KG1 (cell line): ENCODE measurements around the gene POLN.
"Not testable (repeated sequence)": the region's sequence is repeated elsewhere in the genome, so short reads cannot be mapped to it uniquely, and the experiment has no call there.

ENCODE experiments used
- DNase-seq: peaks from one replicate; lab custom pipeline; 2025; lab: John Stamatoyannopoulos, UW

POLN gene

DNA sequence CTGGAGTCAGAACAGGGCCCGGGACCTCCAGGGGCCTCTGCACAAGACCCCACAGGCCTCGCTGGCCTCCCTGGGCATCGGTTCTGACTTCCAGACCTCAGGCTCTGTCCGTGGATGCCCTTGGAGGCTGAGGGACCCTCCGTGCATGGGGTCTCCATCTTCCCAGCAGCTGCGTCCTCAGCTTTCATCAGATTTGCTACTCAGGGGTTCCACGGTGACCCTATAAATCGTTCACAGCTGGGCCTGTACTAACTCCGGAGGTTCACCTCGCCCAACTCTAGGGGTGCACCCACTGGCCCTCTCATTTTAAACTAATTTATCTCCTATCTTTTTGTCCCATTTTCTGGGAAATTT, 33.1 kb upstream of the POLN start:
- DNase-seq, result not testable (repeated sequence)

DNA sequence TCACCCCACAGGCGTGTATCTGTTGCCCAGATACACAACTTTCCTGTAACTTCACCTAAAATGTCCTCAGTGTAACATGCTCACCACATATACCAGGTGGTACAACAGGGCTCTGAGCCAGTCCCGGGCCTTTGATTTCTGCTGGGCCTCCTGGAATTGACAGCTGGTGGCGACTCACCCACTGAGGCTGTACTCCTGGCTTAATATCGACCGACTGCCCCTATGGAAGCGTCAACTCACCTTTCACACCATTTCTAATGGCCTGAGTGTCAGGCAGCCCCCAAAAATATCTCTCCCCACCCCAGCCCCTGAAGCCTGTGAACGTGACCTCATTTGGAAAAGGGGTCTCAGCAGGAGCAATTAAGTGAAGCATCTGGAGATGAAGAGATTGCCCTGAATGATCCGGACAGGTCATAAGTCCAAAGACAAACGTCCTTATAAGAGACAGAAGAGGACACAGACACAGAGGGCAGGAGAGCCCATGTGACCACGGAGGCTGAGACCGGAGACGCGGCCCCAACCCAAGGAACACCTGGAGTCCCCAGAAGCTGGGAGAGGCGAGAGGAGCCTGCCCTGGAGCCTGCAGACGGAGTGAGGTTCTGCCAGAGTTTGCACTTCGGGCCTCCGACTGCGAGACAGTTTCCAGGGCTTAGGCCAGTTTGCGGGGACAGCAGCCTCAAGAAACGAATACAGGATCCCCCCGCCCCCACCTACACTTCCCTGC, 32.6 kb upstream of the POLN start:
- no peak for DNase-seq

DNA sequence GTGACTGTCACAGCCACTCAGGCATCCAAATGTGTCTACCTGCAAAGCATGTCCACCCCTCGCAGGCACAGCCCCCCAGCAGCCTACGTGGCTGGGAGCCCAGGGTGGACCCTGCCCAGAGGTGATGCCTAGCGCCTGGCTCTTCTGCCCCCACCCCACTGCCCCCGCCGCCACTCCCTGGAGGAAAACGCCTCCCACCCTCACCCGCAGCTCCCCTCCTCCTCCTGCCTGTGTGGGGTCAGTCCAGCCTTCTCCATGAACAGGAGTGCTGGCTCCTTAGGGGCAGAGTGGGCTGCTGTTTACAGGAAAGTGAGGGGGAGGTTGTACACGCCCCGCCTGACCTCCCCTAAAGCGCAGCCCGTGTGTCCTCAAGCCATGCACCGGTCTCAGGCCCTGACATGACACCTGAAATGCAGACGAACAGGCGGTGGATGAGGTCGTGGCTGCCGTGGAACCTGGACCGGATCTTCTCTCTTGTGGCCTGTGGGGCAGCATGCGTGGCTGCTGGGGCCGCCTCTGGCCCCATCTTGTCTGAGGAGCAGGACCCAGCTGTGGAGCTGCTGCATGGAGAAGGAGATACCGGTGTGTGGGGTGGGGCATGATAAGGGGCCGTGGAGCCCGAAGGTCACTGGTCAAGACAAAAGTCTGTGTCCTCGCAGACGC, 31.9 kb upstream of the POLN start:
- no peak for DNase-seq

DNA sequence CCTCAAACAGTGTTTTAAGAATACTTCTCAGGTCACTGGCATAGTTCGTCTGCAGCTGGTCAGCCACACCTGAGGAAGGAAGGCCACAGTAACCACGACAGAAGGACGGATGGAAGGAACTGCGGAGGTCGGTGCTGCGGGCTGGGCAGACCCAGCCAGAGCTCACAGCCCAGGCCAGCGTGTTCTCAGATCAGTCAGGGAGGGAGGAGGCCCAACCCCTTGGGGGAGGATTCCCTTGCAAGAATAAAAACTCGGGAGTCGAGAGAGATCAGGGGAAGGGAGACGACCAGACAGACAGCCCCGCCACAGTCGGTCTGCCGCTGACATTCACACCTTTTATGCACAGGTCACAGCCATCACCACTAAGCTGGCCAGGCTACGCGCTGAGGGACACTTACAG, 31.3 kb upstream of the POLN start:
- no peak for DNase-seq

DNA sequence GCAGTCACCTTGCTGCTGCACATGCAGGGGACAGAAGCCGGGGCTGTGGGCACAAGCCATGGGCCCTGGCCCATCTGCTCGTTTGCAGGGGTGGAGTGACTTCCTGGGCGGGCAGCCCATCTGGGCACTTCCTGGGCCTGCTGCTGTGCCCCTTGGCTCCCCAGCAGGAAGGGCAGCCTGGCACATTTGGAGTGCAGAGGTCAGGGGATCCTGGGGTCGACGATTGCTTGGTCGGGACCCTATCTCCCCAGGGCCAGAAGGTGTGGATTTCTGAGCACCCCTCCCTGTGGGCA, 30.9 kb upstream of the POLN start:
- DNase-seq, result no peak

DNA sequence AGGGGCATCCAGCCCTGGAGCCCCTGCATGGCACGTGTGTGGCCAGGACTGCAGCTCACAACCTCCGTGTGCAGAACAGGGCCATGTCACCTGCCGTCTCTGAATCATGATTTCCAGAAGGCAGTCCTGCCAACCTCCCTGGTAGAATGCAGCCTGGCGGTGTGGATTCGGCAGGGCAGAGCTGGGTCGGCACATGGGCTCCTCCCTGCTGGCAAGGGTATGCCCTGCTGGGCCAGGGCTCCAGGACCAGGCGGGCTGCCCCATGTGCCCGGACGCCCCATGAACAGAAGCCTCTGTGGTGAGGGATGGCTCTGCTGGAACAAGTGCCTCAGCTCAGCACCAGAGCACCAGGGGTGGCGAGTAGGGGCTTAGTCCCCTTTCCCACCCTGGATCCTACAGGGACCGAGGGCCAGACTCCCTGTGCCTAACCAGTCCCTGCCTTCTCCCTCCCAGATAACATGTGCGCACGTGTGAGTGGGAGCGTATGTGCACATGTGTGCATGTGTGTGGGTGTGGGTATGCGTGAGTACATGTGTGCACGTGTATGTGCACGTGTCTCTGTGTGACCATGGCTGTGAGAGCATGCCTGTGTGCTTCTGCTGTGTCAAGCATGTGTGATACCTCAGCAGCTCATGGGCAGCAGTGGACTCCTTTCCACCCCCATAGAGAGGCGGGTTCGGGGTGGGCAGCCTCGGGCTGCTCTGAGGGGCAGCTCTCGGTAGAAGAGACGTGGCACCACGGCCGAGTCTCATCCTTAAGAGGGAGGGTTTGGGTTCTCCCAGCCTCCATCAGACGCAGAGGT, 30.3 kb upstream of the POLN start:
- DNase-seq, result no peak

DNA sequence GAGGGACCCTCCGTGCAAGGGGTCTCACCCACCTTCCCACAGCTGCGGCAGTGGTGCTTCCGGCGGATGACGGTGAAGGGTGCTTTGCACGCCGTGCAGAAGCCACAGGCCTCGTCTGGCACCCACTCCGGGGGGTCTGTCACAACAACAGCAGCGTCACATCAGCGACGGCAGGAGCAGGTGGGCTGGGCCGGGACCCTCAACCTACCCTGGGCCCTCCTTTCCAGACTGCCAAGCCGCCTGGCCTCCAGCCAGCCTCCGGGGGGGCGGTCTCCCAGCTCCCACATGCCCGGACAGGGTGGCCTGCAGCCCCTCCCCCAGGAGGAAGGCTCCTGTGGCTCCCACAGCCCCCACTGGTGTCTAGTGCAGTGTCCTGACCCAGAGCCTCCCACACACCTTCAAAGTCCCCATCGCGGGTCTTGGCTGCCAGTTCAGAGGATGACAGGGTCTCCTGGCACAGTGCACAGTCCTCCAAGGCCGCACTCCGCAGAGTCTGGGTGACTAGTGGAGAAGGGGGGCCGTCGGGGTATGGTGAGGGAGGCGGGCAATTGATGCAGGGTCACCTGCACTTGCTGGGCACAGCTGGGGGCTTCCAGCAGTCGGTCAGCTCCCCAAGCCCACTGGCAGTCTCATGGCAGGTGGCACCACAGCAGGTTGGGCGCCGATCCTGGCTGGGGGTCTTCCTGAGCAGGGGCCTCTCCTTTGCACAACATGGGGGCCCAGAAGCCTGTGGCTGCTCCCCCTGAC, 29.5 kb upstream of the POLN start:
- DNase-seq, result no peak

DNA sequence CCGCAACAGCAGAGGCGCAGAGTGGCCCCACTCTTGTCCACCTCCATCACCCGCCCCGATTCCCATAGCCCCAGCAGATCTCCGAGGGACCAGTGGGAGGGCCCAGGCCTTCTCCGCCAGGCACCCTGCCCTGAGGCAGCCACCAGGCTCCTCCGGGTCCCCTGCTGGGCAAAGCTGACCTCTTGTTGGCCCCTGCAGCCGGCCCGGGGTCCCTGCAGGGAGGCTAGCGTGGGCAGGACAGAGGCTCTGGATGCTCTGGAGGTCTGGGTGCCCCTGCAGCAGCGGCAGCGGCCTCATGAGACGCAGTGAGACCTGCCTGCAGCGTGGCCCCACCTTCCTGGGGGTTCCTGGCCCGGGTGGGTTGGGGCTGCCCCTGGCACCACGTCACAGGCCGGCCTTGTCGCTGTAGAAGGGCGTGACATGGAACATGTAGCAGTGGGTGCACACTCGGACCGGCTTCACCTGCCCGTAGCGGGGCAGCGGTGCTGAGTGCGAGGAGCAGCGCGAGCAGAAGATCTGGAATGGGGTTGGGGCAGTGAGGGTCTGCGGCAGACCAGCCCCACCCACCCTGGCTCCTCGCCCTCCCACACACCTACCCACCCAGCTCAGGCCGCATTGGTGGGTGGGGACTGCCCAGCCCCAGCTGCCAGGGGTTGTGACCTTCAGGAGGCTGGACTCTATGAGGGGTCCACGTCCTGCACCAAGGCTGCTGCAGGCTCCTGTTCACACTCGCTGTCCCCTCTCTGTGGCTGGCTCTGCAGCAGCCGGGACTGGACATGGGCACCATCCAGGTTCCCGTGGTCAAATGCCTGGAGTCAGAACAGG, 28.6 kb upstream of the POLN start:
- DNase-seq, result no peak

DNA sequence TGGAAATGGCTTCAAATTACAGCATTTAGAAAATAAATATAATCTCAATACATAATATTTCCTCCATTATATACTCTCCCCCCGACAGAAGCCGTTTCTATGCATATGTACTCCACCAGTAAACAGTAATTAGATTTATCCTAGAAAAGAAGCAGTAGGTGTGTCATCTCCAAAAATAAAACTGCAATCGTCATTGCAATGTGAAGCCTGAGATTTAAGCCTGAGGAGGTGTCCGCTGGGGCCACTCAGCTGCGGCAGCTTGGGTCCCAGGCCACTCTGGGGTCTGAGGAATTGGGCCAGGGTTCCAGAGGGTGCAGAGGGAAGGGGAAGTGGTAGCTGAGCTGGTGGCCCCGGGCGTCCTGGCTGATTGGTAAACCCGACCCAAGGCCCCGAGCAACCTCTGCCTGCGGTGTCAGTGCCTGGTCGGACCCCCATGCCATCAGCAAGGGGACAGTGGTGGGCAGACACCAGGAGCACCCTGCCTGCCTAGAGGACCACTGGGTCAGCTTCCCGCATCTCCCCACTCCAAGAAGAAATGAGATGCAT, 27.8 kb upstream of the POLN start:
- DNase-seq, result no peak

DNA sequence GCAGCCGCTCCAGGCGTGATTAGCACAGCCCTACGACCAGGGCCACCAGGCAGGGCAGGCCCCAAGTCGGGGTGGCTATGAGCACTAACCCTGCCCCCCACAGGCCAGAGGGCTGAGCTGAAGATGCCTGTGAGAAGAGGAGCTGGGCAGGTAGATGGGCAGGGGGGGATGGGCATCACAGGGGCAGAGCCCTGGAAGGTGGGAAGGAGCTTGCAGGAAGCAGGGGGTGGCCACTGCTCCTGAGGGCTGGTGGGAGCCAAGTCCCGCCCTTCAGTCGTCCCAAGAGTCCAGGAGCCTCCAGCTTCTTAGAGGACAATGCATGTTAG, 27.2 kb upstream of the POLN start:
- no peak for DNase-seq

DNA sequence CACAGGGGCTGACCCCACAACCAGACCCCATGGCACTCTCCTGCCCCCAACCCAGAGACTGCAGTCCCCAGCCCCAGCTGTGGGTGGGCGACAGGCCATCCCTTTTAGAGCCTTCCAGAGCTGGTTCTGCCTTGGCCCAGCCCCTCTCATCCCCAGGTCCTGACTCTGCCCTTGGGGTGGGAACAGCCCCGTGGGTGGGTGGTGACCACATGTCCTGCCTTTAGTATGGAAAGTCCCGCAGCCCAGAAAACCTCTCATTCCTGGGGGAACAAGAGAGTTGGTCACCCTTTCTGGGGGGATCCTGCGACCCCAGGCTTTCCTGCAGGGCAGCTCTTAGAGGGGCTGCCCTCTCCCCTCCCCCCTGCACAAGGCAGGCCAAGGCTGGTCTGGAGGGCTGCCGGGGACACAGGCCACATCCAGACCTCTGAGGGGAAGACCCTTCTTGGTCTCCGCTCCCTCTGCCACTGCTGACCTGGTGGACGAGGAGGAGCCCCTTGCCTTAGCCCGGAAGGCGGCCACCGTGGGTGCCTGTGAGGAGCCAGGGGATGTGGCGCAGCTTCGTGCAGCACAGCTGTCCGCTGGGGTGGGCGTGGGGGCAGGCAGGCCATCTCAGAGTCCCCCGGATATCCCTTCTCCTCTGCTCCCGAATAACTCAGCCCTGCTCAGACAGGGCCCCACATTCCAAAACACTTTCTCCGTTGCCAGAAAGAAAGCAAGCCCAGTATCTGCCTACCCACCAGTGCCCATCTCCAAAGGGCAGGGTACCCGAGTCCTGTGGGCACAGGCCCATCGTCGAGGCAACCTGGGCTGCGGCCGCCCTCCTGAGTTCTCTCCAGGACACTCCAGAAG, 26.7 kb upstream of the POLN start:
- no peak for DNase-seq

DNA sequence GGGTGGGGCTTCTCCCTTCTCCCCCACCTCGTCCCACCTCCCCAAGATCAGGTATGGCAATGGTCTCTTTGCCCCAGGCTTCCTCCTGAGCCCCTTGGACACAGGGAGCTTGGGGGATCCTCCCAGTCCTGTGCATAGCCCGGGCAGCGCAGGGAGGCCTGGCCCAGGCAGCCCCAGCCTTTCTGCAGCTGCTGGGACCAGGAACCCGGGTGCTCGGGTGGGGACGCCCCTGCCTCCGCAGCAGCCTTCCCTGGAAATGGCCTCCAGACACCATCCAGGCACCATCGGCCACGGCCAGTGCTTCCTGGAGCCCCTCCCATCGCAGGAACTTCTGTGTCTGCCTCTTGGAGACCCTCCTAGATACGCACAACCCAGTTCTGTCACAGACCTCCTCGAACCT, 25.9 kb upstream of the POLN start:
- DNase-seq, result no peak

DNA sequence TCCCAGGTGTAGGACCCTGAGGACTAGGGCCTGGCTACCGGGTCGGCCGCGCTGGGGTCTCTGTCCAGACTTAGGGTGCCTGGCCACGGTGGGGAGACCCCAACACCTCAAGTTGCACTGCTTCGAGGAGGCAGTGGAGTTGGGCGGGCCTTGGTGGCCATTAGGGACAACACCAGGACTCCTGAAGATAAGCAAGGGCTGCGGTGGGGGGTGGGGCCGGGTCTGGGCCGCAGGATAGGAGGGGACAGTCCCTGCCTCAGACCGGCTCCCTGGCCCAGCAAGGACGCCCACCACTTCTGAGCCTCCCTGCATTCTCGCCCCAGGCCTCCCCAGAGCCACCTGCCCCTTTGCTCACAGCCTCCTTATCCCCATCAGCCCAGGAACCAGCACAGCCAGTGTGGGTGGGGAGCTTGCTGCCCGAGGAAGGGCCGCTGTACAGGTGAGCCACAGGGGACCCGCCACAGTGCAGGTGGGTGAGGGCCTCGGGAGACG, 25.4 kb upstream of the POLN start:
- no peak for DNase-seq

DNA sequence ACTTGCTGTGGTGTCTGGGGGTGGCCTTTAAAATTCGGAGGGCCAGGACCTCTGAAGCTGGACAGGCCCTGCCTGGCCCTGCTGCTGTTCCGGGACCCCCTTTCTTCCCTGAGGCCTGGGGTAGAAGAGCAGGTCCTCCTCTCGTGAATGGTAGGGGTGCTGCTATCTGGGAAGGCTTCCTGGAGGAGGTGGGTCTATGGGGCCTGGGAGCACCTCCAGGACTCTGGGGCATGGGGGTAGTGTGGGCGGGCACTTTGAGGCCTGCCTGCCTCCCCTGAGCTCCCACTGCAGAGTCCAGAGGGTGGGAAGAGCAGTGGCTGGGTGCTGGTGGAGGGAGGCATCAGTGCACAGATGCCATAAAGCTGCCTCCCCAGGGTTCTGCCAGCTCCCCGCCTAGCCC, 24.9 kb upstream of the POLN start:
- DNase-seq, result no peak

DNA sequence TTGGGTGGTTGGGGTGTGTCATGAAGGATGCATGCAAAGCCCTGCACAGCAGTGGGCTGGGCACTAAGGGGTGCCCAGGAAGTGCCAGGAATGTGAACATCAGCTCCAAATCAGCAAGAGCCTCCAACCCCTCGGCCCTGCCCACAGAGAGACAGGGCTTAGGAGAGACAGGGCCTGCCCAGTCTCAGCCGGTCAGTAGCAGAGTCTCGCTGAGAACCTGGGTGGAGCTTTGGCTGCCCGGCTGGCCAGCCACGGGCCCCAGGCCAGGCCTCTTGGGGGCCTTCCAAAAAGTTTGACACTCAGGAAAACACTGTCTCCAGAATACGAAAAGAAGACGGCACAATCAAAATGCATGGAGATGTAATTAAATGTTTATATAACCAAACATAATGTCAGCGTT, 24.3 kb upstream of the POLN start:
- no peak for DNase-seq

DNA sequence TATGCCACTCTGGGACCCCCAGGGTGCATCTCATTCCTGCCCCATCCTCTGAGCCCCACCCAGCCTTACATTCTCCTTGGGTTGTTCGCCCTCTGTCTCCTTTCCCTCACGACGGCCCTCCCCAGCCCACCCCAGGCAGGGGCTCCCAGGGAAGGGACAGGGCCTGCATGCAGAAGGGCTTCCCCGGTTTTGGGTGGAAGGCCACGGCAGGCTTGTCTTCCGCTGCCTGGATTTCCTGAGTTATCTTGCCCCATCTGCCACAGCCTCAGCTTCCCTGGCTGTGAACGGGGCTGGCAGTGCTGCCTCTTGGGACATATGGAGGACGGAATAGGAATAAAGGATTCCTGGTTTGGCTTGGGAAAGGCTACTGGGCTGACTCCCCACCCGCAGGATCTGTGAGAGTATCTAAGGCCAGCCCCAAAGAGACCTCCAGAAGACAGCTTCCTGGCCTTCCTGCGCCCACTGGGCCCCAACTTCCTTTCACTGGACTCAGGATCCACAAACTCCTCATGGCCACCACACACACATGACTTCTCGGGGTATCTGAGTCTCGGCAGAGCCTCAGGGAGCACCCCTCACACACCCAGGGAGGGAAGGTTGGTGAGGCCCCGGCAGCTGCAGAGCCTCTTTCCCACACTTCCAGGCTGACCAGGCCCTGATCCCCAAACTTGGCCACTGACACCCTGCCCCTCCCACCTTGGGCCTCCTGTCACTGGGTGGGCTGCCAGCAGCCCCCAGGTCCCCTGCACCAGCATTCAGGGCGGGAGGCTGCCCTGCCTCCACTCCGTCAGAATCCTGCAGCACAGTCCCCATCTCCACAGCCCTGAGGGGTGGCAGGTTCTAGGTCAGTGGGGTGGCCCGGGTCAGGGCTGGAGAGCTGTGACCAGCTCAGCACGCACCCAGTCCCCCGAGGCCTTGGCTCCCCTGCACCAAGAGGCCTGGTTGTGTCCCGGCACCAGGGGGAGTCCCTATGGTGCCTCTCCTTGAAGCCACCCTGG, 23.5 kb upstream of the POLN start:
- no peak for DNase-seq

DNA sequence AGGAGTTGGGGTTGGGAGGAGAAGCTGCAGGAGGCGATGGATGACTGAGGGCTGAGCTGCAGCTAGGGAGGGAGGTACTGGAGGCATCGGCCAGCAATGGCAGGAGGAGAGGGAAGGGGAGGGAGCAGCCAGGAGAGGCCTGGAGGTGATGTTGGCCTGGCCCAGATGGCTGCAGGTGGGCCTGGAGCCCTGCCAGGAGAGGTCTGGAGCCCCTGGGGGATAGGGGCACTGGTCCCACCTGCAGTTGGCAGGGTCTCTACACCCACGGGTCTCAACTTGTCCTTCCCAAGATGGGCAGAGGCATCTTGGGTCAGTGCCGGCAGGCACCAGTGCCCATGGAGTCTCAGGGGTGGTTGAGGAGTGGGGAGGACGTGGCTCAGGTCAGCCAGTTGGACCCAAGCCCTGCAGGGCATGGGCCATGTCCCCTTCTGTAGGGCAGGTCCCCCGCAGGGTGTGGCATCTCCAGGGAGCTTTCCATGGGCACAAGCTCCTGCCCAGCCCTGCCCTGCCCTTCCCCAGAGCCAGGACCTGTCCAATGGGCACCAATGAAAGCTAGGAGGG, 22.6 kb upstream of the POLN start:
- no peak for DNase-seq

DNA sequence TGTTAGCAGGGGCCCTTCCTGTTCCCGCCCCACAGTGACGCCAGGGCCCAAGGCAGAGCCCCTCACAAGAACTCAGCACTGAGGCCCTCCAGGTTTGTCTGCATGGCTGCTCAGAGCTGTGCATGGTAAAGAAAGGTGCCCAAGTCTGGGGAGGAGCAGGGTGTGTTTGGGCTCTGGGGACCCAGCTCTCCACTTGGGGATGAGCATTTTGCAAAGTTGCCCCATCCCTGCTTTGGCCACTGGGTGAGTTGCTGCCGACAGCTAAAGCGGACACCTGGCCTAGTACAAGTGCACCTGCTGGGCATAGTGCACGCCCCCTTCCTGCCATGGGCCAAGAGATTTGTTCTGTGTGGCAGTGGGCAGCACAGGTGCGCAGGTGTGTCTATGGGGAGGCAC, 22.0 kb upstream of the POLN start:
- no peak for DNase-seq

DNA sequence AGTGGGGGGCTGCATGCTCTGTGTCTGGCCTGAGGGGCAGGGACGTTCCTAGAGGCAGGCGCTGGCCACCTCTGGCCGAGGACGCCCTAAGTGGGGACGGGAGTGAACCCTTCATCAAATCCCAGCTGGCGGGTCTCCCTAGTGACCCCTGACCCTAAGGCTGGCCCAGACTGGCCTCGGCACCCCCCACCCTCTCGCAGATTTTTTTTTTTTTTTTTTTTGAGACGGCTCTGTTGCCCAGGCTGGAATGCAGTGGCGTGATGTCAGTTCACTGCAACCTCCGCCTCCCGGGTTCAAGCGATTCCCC, 21.0 kb upstream of the POLN start:
- DNase-seq, result no peak
